Stimulated activated CD4-positive, alpha-beta T cell treated with anti-CD3 and anti-CD28 coated beads, TNF-alpha, amount 100 ng/mL, for 1 hour (primary cell): ENCODE measurements around the gene IL17RC.
"Not testable (repeated sequence)": the region's sequence is repeated elsewhere in the genome, so short reads cannot be mapped to it uniquely, and the experiment has no call there.

ENCODE experiments used
- DNase-seq, 3 donors: peaks; one replicate each; pipeline ENCODE4 v3.0.0-alpha.2; 2020; ENCODE audit warnings: low read depth in 3 of 3, low spot score in 1 of 3

Gene IL17RC

GRCh38 chr3:9891072-9891622 lies 25.8 kb upstream of the IL17RC start:
- no peak for DNase-seq

DNA sequence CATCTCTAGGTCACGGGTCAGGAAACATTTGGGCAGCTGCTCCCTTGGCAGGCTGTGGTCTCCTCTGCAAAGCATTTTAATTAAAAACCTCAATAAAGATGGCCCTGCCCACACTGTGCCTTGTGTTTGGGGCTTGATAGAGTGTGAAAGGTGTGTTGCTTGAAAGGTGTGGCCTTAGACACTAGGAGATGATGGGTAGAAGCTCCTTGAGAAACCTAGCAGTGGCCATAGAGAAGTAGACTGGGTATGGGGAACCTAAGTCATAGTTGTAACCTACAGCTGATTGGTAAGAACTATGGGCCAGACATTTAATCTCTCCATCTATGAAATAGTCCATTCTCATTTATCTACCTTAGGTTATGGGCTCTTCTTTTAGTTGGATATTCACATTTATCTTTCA lies 23.2 kb upstream of the IL17RC start:
- DNase-seq: no peak

DNA sequence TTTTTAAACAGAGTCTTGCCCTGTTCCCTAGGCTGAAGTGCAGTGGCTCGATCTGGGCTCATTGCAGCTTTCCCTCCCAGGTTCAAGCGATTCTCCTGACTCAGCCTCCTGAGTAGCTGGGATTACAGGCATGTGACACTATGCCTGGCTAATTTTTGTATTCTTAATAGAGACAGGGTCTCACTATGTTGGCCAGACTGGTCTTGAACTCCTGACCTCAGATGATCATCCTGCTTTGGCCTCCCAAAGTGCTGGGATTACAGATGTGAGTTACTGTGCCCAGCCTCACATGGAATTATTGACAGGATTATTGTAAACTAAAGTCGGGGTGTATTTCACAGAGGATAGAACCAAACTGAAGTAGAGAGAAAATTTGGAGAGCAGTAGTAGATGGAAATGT lies 21.2 kb upstream of the IL17RC start:
- not testable (repeated sequence) for DNase-seq

DNA sequence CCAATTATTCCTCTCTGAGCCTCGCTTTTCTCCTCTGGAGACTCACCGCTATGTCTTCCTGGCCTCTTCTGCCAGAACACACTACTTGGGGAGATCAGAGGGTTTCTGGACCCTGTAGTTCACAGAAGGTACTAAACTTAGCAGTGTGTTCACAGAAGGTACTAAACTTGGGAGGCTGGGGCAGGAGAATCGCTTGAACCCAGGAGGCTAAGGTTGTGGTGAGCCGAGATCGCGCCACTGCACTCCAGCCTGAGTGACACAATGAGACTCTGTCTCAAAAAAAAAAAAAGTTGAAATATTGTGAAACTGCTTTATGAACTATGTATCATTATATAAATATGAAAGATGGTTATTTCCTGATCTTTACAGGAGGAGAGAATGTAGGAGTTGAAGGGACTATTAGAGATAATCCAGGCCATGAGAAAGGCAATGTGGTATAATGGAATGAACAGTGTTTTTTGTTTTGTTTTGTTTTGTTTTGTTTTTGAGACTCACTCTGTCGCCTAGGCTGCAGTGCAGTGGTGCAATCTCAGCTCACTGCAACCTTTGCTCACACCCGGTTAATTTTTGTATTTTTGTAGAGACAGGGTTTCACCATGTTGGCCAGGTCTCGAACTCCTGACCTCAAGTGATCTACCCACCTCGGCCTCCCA lies 20.0 kb upstream of the IL17RC start:
- DNase-seq: not testable (repeated sequence)

DNA sequence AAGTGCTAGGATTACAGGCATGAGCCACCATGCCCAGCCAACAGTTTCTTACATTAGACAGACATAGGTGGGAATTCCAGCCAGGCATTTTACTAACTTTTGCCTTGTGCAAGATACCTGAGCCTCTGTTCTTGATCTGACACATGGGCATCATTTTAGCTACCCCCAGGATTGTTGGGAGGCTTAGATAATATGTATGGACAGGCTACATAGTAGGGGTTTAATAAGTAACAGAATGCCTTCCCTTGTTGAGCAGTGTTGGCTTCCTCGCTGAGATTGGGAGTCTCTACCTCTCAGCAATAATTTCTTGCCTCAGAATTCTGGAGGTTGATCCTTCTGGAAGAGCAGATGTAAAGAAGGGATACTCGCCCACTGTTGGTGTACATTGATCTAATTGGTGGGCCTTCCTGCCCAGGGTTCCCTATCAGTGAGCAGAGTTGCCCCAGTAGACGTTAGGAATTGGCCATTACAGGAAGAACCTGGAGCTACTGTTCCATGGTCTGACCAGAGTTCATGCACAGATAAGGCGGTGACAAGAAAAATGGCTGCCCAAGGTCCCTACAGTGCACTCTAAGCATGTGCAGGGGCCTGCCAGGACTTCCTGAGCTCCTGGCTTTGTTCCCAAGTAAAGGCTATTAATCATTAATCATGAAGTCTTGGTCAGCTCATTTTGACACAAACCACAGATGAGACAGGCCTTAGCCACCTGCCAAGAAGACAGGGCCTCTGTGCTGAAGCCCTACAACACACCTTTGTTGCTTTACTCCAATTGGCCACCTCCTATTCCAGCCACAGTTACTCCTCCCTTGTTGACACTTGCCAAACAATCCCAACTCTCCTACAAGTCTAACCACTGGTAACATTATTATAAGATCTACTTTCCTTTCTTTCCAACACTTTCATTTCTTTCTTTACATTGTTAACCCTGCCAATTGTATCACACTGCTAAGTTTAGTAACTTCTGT lies 19.2 kb upstream of the IL17RC start:
- no peak for DNase-seq

GRCh38 chr3:9898467-9899241 lies 18.2 kb upstream of the IL17RC start:
- no peak for DNase-seq

- DNase-seq: no peak
These were observed 17.6 kb upstream of the IL17RC start for GRCh38 chr3:9899289-9899791.

GRCh38 chr3:9900965-9901415 lies 15.9 kb upstream of the IL17RC start:
- not testable (repeated sequence) for DNase-seq

- no peak for DNase-seq
These were observed 14.9 kb upstream of the IL17RC start for GRCh38 chr3:9901967-9902366.

- DNase-seq: no peak
These were observed 14.3 kb upstream of the IL17RC start, which contains the start of gene IL17RE for GRCh38 chr3:9902372-9903237. Gene IL17RE (plus strand): TSS chr3:9902848. CDS start chr3:9902933, 85 bp downstream.

DNA sequence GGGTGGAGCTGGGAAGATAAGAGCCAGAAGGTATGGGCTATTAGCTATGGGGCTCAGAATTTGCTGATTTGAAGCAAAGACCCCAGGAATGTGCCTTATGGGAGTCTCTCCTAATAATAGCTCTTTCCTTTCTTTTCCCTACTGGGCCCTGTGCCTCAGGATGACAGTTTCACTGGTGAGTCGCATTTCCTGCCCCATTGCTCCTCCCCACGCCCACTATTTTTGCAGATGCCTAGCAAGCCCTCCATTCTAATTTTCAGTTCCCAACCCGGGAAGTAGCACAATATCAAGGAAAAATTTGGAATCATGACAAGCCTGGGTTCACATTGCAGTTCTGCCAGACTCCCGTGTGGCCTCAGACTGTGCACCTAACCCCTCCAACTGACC lies 13.7 kb upstream of the IL17RC start:
- no peak for DNase-seq

DNA sequence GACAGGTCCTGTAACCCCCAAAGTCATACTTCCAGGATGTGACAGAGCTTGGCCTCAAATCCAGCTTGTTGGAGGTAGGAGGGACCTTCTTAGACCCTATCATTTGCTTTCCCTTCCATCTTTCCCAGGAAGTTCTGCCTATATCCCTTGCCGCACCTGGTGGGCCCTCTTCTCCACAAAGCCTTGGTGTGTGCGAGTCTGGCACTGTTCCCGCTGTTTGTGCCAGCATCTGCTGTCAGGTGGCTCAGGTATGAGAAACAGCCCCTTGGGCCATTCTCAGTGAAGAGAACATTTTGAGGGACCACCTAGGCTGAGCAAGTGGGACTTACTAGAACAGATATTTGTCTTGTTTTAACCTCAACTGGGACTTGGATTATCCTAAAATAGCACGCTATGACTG lies 13.0 kb upstream of the IL17RC start:
- DNase-seq: no peak

DNA sequence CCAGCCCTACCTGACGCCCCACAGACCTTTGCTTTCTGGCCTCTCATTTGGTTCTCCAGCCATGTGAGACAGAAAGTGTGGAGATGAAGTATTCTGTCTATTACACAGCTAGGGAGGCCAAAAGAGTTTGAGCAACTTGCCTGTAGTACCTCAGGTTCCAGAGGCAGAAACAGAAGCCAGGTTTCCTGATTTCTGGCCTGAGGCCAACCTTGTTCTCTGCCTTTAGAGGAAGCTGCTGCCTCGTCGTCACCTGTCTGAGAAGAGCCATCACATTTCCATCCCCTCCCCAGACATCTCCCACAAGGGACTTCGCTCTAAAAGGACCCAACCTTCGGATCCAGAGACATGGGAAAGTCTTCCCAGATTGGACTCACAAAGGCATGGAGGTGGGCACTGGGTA lies 10.4 kb upstream of the IL17RC start:
- DNase-seq: no peak

GRCh38 chr3:9908286-9908685 lies 8.6 kb upstream of the IL17RC start:
- no peak for DNase-seq

GRCh38 chr3:9909221-9910013 lies 7.5 kb upstream of the IL17RC start:
- DNase-seq: no peak

DNA sequence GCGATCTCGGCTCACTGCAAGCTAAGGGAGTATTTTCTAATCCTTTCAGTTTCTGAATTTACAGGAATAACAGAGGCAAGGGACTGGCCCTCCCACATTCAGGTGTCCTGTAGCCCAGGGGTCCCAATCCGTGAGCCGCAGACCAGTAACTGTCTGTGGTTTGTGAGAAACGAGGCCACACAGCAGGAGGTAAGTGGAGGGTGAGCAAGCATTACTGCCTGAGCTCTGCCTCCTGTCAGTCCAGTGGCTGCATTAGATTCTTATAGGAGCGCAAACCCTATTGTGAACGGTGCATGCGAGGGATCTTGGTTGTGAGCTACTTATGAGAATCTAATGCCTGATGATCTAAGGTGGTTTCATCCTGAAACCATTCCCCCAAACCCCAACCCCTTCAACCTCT lies 5.0 kb upstream of the IL17RC start:
- no peak for DNase-seq

GRCh38 chr3:9912294-9912935 lies 4.5 kb upstream of the IL17RC start:
- no peak for DNase-seq

DNA sequence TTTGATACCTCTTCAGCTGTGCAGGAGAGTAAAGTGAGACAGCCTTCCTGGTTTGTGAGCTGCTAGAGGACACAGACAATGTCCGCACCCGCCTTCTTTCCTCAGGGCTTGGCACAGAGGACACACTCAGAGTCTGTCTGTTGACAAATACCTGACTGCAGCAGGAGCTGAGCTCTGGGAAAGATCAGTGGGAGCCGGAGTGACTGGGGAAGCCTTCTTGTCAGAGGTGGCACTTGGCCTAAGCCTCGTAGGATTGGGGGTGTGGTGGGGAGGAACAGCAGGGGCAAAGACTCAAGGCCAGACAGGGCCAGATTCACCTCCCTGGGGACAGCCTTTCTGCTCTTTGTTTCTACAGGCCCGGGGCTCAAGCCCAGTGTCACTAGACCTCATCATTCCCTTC lies 3.3 kb upstream of the IL17RC start:
- no peak for DNase-seq

DNA sequence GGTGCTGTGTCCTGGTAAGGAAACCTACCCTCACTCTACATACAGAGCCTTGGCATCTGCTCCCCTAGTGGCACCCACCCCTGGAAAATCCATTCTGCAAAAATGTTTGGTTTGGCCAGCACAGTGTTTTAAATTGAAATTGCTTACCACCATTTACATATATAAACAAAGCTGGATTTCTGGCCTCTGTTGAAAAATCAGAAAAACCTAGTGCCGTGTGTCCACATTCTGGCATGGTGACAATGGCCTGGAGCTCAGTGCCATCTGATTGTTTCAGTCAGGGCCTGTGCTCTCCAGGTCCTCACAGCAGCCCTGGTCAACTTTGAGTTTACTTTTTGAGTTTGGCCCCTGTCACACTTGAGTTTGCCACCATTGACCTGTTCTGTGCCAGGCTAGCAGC lies 2.9 kb upstream of the IL17RC start:
- DNase-seq: no peak
